ENCODE data around the gene ELOA.
A peak's percentile ranks its signal among the peaks of the same experiment; 100 is the strongest.

The ELOA gene

DNA sequence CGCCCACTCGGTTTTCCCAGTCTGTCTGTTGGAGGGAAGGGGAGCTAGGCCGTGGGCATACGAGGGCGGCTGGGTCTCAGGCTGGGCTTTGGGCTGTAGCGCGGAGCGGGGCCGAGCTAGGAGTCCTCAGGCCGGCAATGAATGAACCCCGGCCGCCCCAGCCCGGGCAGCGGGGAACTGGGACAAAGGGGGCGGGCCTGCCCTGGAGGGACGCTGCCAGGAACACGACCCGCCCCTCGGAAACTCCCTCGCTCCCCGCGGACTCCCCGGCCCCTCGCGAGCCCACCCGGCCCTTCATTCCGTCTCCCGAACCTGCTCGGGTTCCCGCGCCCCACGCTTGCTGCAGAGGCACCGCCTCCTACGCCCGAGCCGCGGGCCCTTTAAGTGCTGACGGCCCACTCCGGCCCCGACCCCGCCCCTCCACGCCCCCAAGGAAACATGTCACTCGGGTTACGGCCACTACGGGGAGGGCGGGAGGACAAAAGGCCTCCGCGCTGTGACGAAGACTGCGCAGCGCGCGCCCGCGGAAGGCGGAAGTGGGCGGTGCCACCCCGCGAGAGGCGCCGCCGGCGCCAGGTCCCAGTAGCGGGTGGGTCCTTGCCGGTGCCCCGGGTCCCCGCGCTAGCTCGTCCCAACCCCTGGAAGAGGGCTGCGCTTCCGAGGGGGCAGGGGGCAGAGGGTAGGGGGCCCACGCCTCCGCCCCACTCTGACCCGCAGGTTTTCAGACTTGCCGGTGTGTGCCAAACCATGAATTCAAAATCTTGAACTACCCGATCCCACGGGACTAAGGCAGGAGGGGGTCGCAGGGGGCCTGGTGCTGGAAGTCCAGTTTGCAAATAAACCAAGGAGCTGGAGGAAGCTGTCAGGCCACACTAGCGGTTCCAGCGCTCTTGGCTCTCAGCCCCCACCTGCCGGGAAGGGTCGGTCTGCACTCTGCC, 57.4 kb downstream of the ELOA start, which contains the start of gene GALE (continued):
- peak; percentile 82; the same call in 1 of the 2 replicates for TF ChIP-seq GLIS2 (tag by site-specific recombination; IDR thresholded peaks at IDR 0.05)
- TF ChIP-seq ZNF660 (tag by site-specific recombination; IDR thresholded peaks at IDR 0.05), result no peak; the same call in 1 of the 2 replicates
- TF ChIP-seq, protein P1, sequence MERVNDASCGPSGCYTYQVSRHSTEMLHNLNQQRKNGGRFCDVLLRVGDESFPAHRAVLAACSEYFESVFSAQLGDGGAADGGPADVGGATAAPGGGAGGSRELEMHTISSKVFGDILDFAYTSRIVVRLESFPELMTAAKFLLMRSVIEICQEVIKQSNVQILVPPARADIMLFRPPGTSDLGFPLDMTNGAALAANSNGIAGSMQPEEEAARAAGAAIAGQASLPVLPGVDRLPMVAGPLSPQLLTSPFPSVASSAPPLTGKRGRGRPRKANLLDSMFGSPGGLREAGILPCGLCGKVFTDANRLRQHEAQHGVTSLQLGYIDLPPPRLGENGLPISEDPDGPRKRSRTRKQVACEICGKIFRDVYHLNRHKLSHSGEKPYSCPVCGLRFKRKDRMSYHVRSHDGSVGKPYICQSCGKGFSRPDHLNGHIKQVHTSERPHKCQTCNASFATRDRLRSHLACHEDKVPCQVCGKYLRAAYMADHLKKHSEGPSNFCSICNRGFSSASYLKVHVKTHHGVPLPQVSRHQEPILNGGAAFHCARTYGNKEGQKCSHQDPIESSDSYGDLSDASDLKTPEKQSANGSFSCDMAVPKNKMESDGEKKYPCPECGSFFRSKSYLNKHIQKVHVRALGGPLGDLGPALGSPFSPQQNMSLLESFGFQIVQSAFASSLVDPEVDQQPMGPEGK (tag by site-specific recombination; IDR thresholded peaks at IDR 0.05), result peak; percentile 76
- TF ChIP-seq ZNF211 (tag by site-specific recombination; IDR thresholded peaks at IDR 0.05; ENCODE audit: low read depth), result no peak
- TF ChIP-seq, protein P2, sequence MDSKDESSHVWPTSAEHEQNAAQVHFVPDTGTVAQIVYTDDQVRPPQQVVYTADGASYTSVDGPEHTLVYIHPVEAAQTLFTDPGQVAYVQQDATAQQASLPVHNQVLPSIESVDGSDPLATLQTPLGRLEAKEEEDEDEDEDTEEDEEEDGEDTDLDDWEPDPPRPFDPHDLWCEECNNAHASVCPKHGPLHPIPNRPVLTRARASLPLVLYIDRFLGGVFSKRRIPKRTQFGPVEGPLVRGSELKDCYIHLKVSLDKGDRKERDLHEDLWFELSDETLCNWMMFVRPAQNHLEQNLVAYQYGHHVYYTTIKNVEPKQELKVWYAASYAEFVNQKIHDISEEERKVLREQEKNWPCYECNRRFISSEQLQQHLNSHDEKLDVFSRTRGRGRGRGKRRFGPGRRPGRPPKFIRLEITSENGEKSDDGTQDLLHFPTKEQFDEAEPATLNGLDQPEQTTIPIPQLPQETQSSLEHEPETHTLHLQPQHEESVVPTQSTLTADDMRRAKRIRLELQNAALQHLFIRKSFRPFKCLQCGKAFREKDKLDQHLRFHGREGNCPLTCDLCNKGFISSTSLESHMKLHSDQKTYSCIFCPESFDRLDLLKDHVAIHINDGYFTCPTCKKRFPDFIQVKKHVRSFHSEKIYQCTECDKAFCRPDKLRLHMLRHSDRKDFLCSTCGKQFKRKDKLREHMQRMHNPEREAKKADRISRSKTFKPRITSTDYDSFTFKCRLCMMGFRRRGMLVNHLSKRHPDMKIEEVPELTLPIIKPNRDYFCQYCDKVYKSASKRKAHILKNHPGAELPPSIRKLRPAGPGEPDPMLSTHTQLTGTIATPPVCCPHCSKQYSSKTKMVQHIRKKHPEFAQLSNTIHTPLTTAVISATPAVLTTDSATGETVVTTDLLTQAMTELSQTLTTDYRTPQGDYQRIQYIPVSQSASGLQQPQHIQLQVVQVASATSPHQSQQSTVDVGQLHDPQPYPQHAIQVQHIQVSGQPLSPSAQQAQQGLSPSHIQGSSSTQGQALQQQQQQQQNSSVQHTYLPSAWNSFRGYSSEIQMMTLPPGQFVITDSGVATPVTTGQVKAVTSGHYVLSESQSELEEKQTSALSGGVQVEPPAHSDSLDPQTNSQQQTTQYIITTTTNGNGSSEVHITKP (tag by site-specific recombination; IDR thresholded peaks at IDR 0.05), result peak; percentile 73
- TF ChIP-seq ZNF776 (tag by site-specific recombination; IDR thresholded peaks at IDR 0.05; ENCODE audit: borderline replicate concordance), result no peak
- peak; percentile 72; the same call in 1 of the 2 replicates for TF ChIP-seq ZFP69B (tag by site-specific recombination; IDR thresholded peaks at IDR 0.05)
- peak; percentile 93 for TF ChIP-seq ZBTB8A (tag by site-specific recombination; IDR thresholded peaks at IDR 0.05)
- TF ChIP-seq, protein P3, sequence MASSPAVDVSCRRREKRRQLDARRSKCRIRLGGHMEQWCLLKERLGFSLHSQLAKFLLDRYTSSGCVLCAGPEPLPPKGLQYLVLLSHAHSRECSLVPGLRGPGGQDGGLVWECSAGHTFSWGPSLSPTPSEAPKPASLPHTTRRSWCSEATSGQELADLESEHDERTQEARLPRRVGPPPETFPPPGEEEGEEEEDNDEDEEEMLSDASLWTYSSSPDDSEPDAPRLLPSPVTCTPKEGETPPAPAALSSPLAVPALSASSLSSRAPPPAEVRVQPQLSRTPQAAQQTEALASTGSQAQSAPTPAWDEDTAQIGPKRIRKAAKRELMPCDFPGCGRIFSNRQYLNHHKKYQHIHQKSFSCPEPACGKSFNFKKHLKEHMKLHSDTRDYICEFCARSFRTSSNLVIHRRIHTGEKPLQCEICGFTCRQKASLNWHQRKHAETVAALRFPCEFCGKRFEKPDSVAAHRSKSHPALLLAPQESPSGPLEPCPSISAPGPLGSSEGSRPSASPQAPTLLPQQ (tag by site-specific recombination; IDR thresholded peaks at IDR 0.05), result peak; percentile 75
- peak; percentile 97 for TF ChIP-seq KLF10 (tag by site-specific recombination; IDR thresholded peaks at IDR 0.05)
- TF ChIP-seq ZNF473 (tag by site-specific recombination; IDR thresholded peaks at IDR 0.05), result no peak
- TF ChIP-seq MYNN (tag by site-specific recombination; IDR thresholded peaks at IDR 0.05; ENCODE audit: borderline replicate concordance), result no peak
- TF ChIP-seq ZNF239 (tag by site-specific recombination; IDR thresholded peaks at IDR 0.05), result no peak
- no peak for TF ChIP-seq ZNF354C (tag by site-specific recombination; IDR thresholded peaks at IDR 0.05; ENCODE audit: borderline replicate concordance, low read depth)
- TF ChIP-seq GLIS1 (tag by site-specific recombination; IDR thresholded peaks at IDR 0.05), result peak; percentile 4; the same call in 1 of the 2 replicates
- TF ChIP-seq KLF8 (tag by site-specific recombination; IDR thresholded peaks at IDR 0.05), result peak; percentile 70
- no peak for TF ChIP-seq ZNF121 (tag by site-specific recombination; IDR thresholded peaks at IDR 0.05)
- TF ChIP-seq ZNF677 (tag by site-specific recombination; IDR thresholded peaks at IDR 0.05), result no peak
- TF ChIP-seq ZNF626 (tag by site-specific recombination; IDR thresholded peaks at IDR 0.05), result no peak
- TF ChIP-seq ZNF266 (tag by site-specific recombination; IDR thresholded peaks at IDR 0.05; ENCODE audit: low read depth), result no peak
- TF ChIP-seq ZEB2 (tag by site-specific recombination; IDR thresholded peaks at IDR 0.05), result peak; percentile 34; the same call in 1 of the 2 replicates
- TF ChIP-seq, protein P4, sequence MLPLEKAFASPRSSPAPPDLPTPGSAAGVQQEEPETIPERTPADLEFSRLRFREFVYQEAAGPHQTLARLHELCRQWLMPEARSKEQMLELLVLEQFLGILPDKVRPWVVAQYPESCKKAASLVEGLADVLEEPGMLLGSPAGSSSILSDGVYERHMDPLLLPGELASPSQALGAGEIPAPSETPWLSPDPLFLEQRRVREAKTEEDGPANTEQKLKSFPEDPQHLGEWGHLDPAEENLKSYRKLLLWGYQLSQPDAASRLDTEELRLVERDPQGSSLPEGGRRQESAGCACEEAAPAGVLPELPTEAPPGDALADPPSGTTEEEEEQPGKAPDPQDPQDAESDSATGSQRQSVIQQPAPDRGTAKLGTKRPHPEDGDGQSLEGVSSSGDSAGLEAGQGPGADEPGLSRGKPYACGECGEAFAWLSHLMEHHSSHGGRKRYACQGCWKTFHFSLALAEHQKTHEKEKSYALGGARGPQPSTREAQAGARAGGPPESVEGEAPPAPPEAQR (tag by site-specific recombination; IDR thresholded peaks at IDR 0.05), result no peak
- no peak for TF ChIP-seq WT1 (tag by site-specific recombination; IDR thresholded peaks at IDR 0.05)
- TF ChIP-seq TCF7L2 (IDR thresholded peaks at IDR 0.05; ENCODE audit: borderline replicate concordance, low read depth, low read length), result no peak
- TF ChIP-seq ZBTB17 (tag by site-specific recombination; IDR thresholded peaks at IDR 0.05), result peak; percentile 33; the same call in 1 of the 2 replicates
- peak; percentile 39; the same call in 1 of the 2 replicates for TF ChIP-seq ZNF843 (tag by site-specific recombination; IDR thresholded peaks at IDR 0.05)
- no peak for TF ChIP-seq ZBTB48 (tag by site-specific recombination; IDR thresholded peaks at IDR 0.05)
- TF ChIP-seq SP2 (tag by site-specific recombination; IDR thresholded peaks at IDR 0.05), result peak; percentile 93
- TF ChIP-seq FEZF1 (tag by site-specific recombination; IDR thresholded peaks at IDR 0.05), result peak; percentile 35; the same call in 1 of the 2 replicates
- 0 out of 2 replicates have a peak, but pooled peaks have one; percentile 37 for TF ChIP-seq BCL11B (tag by site-specific recombination; IDR thresholded peaks at IDR 0.05; ENCODE audit: low read depth)
